Natural killer cell (primary cell): ENCODE data around the gene SNRPF. TPM values are rescaled to one million over a fixed set of nuclear protein-coding genes. Genes with fewer than 3 reads are reported as not detected.

Source experiments
- ATAC-seq, 3 donors: fragments of 150-1000 bp in 2 of 3; fragments of 200-7000 bp in 1 of 3; cut with Tn5 transposase; 1 replicate in 1 of 3; 2 replicates in 2 of 3; pipeline ENCODE4 v1.10.0; 2021; ENCODE audit warnings: mild to moderate bottlenecking in 2 of 3, moderate library complexity in 2 of 3
- DNase-seq, 2 donors: peaks; one replicate each; pipeline versions ENCODE4 v3.0.0 to v3.0.0-alpha.2; 2013 to 2021; ENCODE audit warnings: mixed read lengths in 1 of 2
- H3K27ac ChIP-seq: one replicate; pipeline ENCODE4 v1.5.1; 2013; ENCODE audit warnings: mild to moderate bottlenecking, low read length
- H3K27me3 ChIP-seq: one replicate; pipeline ENCODE4 v1.6.1; 2013; ENCODE audit warnings: low read length; ENCODE audit not compliant: control insufficient read depth, insufficient read depth
- H3K36me3 ChIP-seq: one replicate; pipeline ENCODE4 v1.6.1; 2013; ENCODE audit warnings: low read length; ENCODE audit not compliant: control insufficient read depth, insufficient read depth
- H3K4me1 ChIP-seq: one replicate; pipeline ENCODE4 v1.6.1; 2013; ENCODE audit warnings: low read length; ENCODE audit not compliant: control insufficient read depth, insufficient read depth
- H3K4me3 ChIP-seq: one replicate; pipeline ENCODE4 v1.5.1; 2013; ENCODE audit warnings: low read length
- H3K9me3 ChIP-seq: one replicate; pipeline ENCODE4 v1.6.1; 2013; ENCODE audit warnings: low read length; ENCODE audit not compliant: control insufficient read depth, insufficient read depth
- H3K27ac Mint-ChIP-seq, 2 donors: one replicate each; pipeline ENCODE4 v1.8.0; 2022; ENCODE audit warnings: mild to moderate bottlenecking in 2 of 2, mixed read lengths in 2 of 2, moderate library complexity in 1 of 2
- H3K27me3 Mint-ChIP-seq, 2 donors: one replicate each; pipeline ENCODE4 v1.8.0; 2022; ENCODE audit warnings: low read depth in 2 of 2, mixed read lengths in 2 of 2
- H3K36me3 Mint-ChIP-seq: one replicate; pipeline ENCODE4 v1.8.0; 2022; ENCODE audit warnings: mixed read lengths
- H3K4me1 Mint-ChIP-seq, 2 donors: one replicate each; pipeline ENCODE4 v1.8.0; 2022; ENCODE audit warnings: mixed read lengths in 2 of 2
- H3K4me3 Mint-ChIP-seq: one replicate; pipeline ENCODE4 v1.8.0; 2022; ENCODE audit warnings: mild to moderate bottlenecking, moderate library complexity, mixed read lengths
- H3K9me3 Mint-ChIP-seq, 2 donors: one replicate each; pipeline ENCODE4 v1.8.0; 2022; ENCODE audit warnings: mixed read lengths in 2 of 2
- CTCF ChIP-seq: fragments of 200-600 bp; IDR thresholded peaks from one replicate; pipeline ENCODE4 v1.8.0; 2022; ENCODE audit warnings: antibody characterized with exemption
- WGBS: methylation state at CpG from one replicate; pipeline ENCODE4 v1.1.7; 2013; ENCODE audit warnings: missing lambda C conversion rate; ENCODE audit not compliant: insufficient coverage; 5-methylcytosine and 5-hydroxymethylcytosine counted together
- intact Hi-C: fragments of 100-400 bp; cut with micrococcal nuclease; formaldehyde crosslinking; loops from one replicate; pipeline ENCODE4 v1.14.2; 2022
- total RNA-seq, 4 donors: library from RNA; stranded (reverse); fragments of 120-200 nt in 1 of 4; gene quantifications; one replicate each; pipeline versions ENCODE4 v1.2.3 to v1.2.4, GENCODE V29; 2013 to 2022

The SNRPF gene
- total RNA-seq, 3 donors from 2014 or later (not counting 1 experiment from before 2014, with no cell fraction given), result 22.7 to 25.3 (median 24.5) TPM

- H3K27ac Mint-ChIP-seq, result peak overlapping the region in 1 of 2 donors; percentile 36
Measured at GRCh38 chr12:95859947-95860850, 1.4 kb downstream of the SNRPF start.

GRCh38 chr12:95862038-95862437 lies 3.3 kb downstream of the SNRPF start:
- Histone ChIP-seq H3K36me3 (peaks cover 42% of the 10 kb centered on the region), H3K4me3 (no peak overlapping the region), H3K27ac (no peak overlapping the region), H3K4me1 (peaks cover 13% of the 10 kb centered on the region), H3K9me3 (no peaks in the 10 kb centered on the region), H3K27me3 (peaks cover 3% of the 10 kb centered on the region)
- no peak overlapping the region for H3K4me3 Mint-ChIP-seq
- ATAC-seq, result no peak
- no peaks in the 10 kb centered on the region for H3K9me3 Mint-ChIP-seq
- intact Hi-C loops, result no loop called here
- H3K27me3 Mint-ChIP-seq, result peaks cover 0 to 2% of the 10 kb centered on the region in 2 donors
- DNase-seq, result no peak
- no peaks in the 10 kb centered on the region for H3K36me3 Mint-ChIP-seq
- 91% methylated on average over 1 of the region's 3 CpGs for WGBS
- TF ChIP-seq CTCF, result no peak
- H3K27ac Mint-ChIP-seq, result no peak overlapping the region
- peaks cover 10 to 17% of the 10 kb centered on the region in 2 donors for H3K4me1 Mint-ChIP-seq

More at GRCh38 chr12:95859947-95860850, 1.4 kb downstream of the SNRPF start:
- TF ChIP-seq CTCF, result no peak
- Histone ChIP-seq H3K4me1 (peaks cover 13% of the 10 kb centered on the region), H3K27me3 (peaks cover 3% of the 10 kb centered on the region), H3K9me3 (no peaks in the 10 kb centered on the region), H3K27ac (no peak overlapping the region), H3K4me3 (no peak overlapping the region), H3K36me3 (peaks cover 33% of the 10 kb centered on the region)
- peaks cover 0 to 2% of the 10 kb centered on the region in 2 donors for H3K27me3 Mint-ChIP-seq
- H3K4me1 Mint-ChIP-seq, result peaks cover 10 to 17% of the 10 kb centered on the region in 2 donors
- no peaks in the 10 kb centered on the region for H3K36me3 Mint-ChIP-seq
- no peak for ATAC-seq
- no peak for DNase-seq
- intact Hi-C loops, result loop anchor here (1.0 to 5.0 kb wide), 3 partner anchors 83 to 643 kb away; partner anchors contain the start of genes AMDHD1, CCDC38, FGD6 and LTA4H
- peak overlapping the region; percentile 49 for H3K4me3 Mint-ChIP-seq
- no peaks in the 10 kb centered on the region for H3K9me3 Mint-ChIP-seq
- 79% methylated on average over 10 of the region's 10 CpGs for WGBS

GRCh38 chr12:95863337-95863736 lies 4.6 kb downstream of the SNRPF start:
- intact Hi-C loops, result no loop called here
- H3K36me3 ChIP-seq, result peaks cover 45% of the 10 kb centered on the region

More at GRCh38 chr12:95863337-95863736, 4.6 kb downstream of the SNRPF start:
- H3K27me3 ChIP-seq, result no peaks in the 10 kb centered on the region
- Mint-ChIP-seq H3K4me1 (peaks cover 5 to 17% of the 10 kb centered on the region in 2 donors), H3K9me3 (no peaks in the 10 kb centered on the region), H3K27me3 (no peaks in the 10 kb centered on the region), H3K4me3 (no peak overlapping the region), H3K27ac (no peak overlapping the region), H3K36me3 (no peaks in the 10 kb centered on the region)
- no peak overlapping the region for H3K4me3 ChIP-seq
- H3K4me1 ChIP-seq, result peaks cover 9% of the 10 kb centered on the region
- DNase-seq, result no peak
- H3K27ac ChIP-seq, result no peak overlapping the region
- ATAC-seq, result no peak
- no peaks in the 10 kb centered on the region for H3K9me3 ChIP-seq
- no peak for TF ChIP-seq CTCF
